IMR-90 (cell line): ENCODE results near the gene ARPIN. TPM values are rescaled to one million over a fixed set of nuclear protein-coding genes. Genes with fewer than 3 reads are reported as not detected.
A peak's percentile ranks its signal among the peaks of the same experiment; 100 is the strongest.

Source experiments
- ATAC-seq: fragments of 200-7000 bp; cut with Tn5 transposase; 2 replicates; pipeline ENCODE4 v1.9.1; 2020; ENCODE audit warnings: low read depth, mild to moderate bottlenecking, moderate library complexity
- BruUV-seq: library from RNA; stranded (reverse); fragments of 400-500 nt; replicated peaks from 2 replicates; lab custom pipeline; 2021; lab: Mats Ljungman, UMichigan
- CTCF ChIA-PET: fragments of 300-600 bp; formaldehyde crosslinking; extraction: SDS; loops from one replicate; lab custom pipeline; 2021; ENCODE audit warnings: antibody characterized with exemption; lab: Yijun Ruan, JAX
- POLR2A ChIA-PET: fragments of 300-600 bp; sonication (Branson Sonifier 250); formaldehyde crosslinking; loops from one replicate; lab custom pipeline; 2022; ENCODE audit warnings: antibody characterized with exemption; ENCODE audit not compliant: unreplicated experiment; lab: Charles Lee
- DNase-seq: peaks from one replicate; pipeline ENCODE4 v3.0.0; 2013
- H2AFZ ChIP-seq: replicated peaks from 2 replicates; pipeline ENCODE3; 2013; ENCODE audit warnings: low read length, mild to moderate bottlenecking; ENCODE audit not compliant: poor library complexity
- H2AK5ac ChIP-seq: 2 replicates; pipeline ENCODE4 v1.6.1; 2013; ENCODE audit warnings: low read depth, low read length, inconsistent platforms
- H2AK9ac ChIP-seq: replicated peaks from 2 replicates; pipeline ENCODE3; 2013; ENCODE audit warnings: mild to moderate bottlenecking, low read depth, low read length, moderate library complexity; ENCODE audit not compliant: poor library complexity
- H2BK120ac ChIP-seq: 2 replicates; pipeline ENCODE4 v1.6.1; 2013; ENCODE audit warnings: low read depth, low read length, inconsistent platforms
- H2BK15ac ChIP-seq: 3 replicates; pipeline ENCODE4 v1.6.1; 2013; ENCODE audit warnings: low read depth, low read length, inconsistent platforms
- H2BK20ac ChIP-seq: 2 replicates; pipeline ENCODE4 v1.6.1; 2013; ENCODE audit warnings: low read depth, mild to moderate bottlenecking, inconsistent platforms, low read length, moderate library complexity
- H2BK5ac ChIP-seq: 2 replicates; pipeline ENCODE4 v1.6.1; 2013; ENCODE audit warnings: mild to moderate bottlenecking, low read depth, low read length, inconsistent platforms; ENCODE audit not compliant: poor library complexity, severe bottlenecking
- H3K14ac ChIP-seq: replicated peaks from 2 replicates; pipeline ENCODE4 v1.6.1; 2013; ENCODE audit warnings: low read depth, low read length, inconsistent platforms
- H3K18ac ChIP-seq: 2 replicates; pipeline ENCODE4 v1.6.1; 2013; ENCODE audit warnings: low read depth, low read length, control low read depth
- H3K23ac ChIP-seq: 2 replicates; pipeline ENCODE4 v1.6.1; 2013; ENCODE audit warnings: low read depth, low read length, inconsistent platforms
- H3K27ac ChIP-seq: 2 replicates; pipeline ENCODE4 v1.5.1; 2013; ENCODE audit warnings: mild to moderate bottlenecking, control low read depth, low read length; ENCODE audit not compliant: insufficient read depth
- H3K27me3 ChIP-seq: 2 replicates; pipeline ENCODE4 v1.6.1; 2013; ENCODE audit warnings: low read length; ENCODE audit not compliant: control insufficient read depth, insufficient read depth
- H3K36me3 ChIP-seq: 2 replicates; pipeline ENCODE4 v1.6.1; 2013; ENCODE audit warnings: low read length, mixed read lengths; ENCODE audit not compliant: control insufficient read depth, insufficient read depth
- H3K4ac ChIP-seq: 2 replicates; pipeline ENCODE4 v1.6.1; 2013; ENCODE audit warnings: low read depth, low read length, inconsistent platforms
- H3K4me1 ChIP-seq: 2 replicates; pipeline ENCODE4 v1.6.1; 2013; ENCODE audit warnings: low read length, mixed read lengths; ENCODE audit not compliant: control insufficient read depth, insufficient read depth
- H3K4me2 ChIP-seq: 2 replicates; pipeline ENCODE4 v1.6.1; 2013; ENCODE audit warnings: low read depth, mild to moderate bottlenecking, control low read depth, low read length, moderate library complexity
- H3K4me3 ChIP-seq: 2 replicates; pipeline ENCODE4 v1.5.1; 2013; ENCODE audit warnings: low read depth, mild to moderate bottlenecking, control low read depth, low read length, moderate library complexity; ENCODE audit not compliant: insufficient read depth
- H3K56ac ChIP-seq: 2 replicates; pipeline ENCODE4 v1.6.1; 2013; ENCODE audit warnings: low read length, inconsistent platforms; ENCODE audit not compliant: insufficient read depth; ENCODE audit errors: extremely low read depth
- H3K79me1 ChIP-seq, 2 experiments: 2 replicates each; pipeline ENCODE4 v1.6.1; 2013; ENCODE audit warnings: low read length in 2 of 2, inconsistent platforms in 1 of 2, low read depth in 1 of 2
- H3K9ac ChIP-seq: 2 replicates; pipeline ENCODE4 v1.6.1; 2013; ENCODE audit warnings: low read depth, low read length, control low read depth
- H3K9me1 ChIP-seq: 2 replicates; pipeline ENCODE4 v1.6.1; 2013; ENCODE audit warnings: low read length, inconsistent platforms; ENCODE audit not compliant: insufficient read depth
- H3K9me3 ChIP-seq: 2 replicates; pipeline ENCODE4 v1.6.1; 2013; ENCODE audit warnings: low read length; ENCODE audit not compliant: control insufficient read depth, insufficient read depth
- H4K20me1 ChIP-seq: 2 replicates; pipeline ENCODE4 v1.6.1; 2013; ENCODE audit warnings: low read length, inconsistent platforms; ENCODE audit not compliant: insufficient read depth
- H4K5ac ChIP-seq: 2 replicates; pipeline ENCODE4 v1.6.1; 2013; ENCODE audit warnings: mild to moderate bottlenecking, low read depth, low read length, control low read depth
- H4K8ac ChIP-seq, 2 experiments: 2 replicates each; pipeline ENCODE4 v1.6.1; 2013; ENCODE audit warnings: low read depth in 2 of 2, low read length in 2 of 2, control low read depth in 1 of 2, inconsistent platforms in 1 of 2
- H4K91ac ChIP-seq: 2 replicates; pipeline ENCODE4 v1.6.1; 2013; ENCODE audit warnings: low read depth, low read length, inconsistent platforms; ENCODE audit not compliant: insufficient read depth
- BHLHE40 ChIP-seq: fragments of 150-350 bp; IDR thresholded peaks from 2 replicates; pipeline ENCODE4 v1.6.1; 2016; ENCODE audit warnings: mild to moderate bottlenecking, low read depth, low read length
- CEBPB ChIP-seq: IDR thresholded peaks from 2 replicates; pipeline ENCODE4 v1.6.1; 2012; ENCODE audit warnings: low read depth, low read length, improper control_type of control experiment
- CHD1 ChIP-seq: IDR thresholded peaks from 2 replicates; pipeline ENCODE4 v1.6.1; 2012; ENCODE audit warnings: low read depth, low read length, improper control_type of control experiment
- CTCF ChIP-seq: conservative IDR thresholded peaks from 2 replicates; pipeline ENCODE4 v1.5.1; 2012; ENCODE audit warnings: mild to moderate bottlenecking, low read depth, low read length, improper control_type of control experiment
- ELK1 ChIP-seq: fragments of 150-350 bp; IDR thresholded peaks from 2 replicates; pipeline ENCODE4 v1.6.1; 2016; ENCODE audit warnings: low read depth, mild to moderate bottlenecking, low read length, moderate library complexity, borderline replicate concordance
- FOS ChIP-seq: fragments of 150-350 bp; IDR thresholded peaks from 2 replicates; pipeline ENCODE4 v1.6.1; 2016; ENCODE audit warnings: low read depth, low read length
- MAZ ChIP-seq: IDR thresholded peaks from 2 replicates; pipeline ENCODE4 v1.6.1; 2012; ENCODE audit warnings: low read depth, mild to moderate bottlenecking, low read length, improper control_type of control experiment, moderate library complexity, borderline replicate concordance
- MXI1 ChIP-seq: IDR thresholded peaks from 2 replicates; pipeline ENCODE4 v1.6.1; 2012; ENCODE audit warnings: low read depth, mild to moderate bottlenecking, low read length, moderate library complexity, borderline replicate concordance
- NFE2L2 ChIP-seq: fragments of 150-350 bp; IDR thresholded peaks from 2 replicates; pipeline ENCODE4 v1.6.1; 2016; ENCODE audit warnings: low read depth, mild to moderate bottlenecking, low read length
- RAD21 ChIP-seq: IDR thresholded peaks from 2 replicates; pipeline ENCODE4 v1.6.1; 2012; ENCODE audit warnings: low read length, improper control_type of control experiment
- RCOR1 ChIP-seq: IDR thresholded peaks from 2 replicates; pipeline ENCODE4 v1.6.1; 2012; ENCODE audit warnings: mild to moderate bottlenecking, low read length, improper control_type of control experiment; ENCODE audit not compliant: insufficient replicate concordance
- RFX5 ChIP-seq: IDR thresholded peaks from 2 replicates; pipeline ENCODE4 v1.8.0; 2012; ENCODE audit warnings: low read depth, mild to moderate bottlenecking, low read length, moderate library complexity
- SMC3 ChIP-seq: fragments of 150-350 bp; IDR thresholded peaks from 2 replicates; pipeline ENCODE4 v1.6.1; 2016; ENCODE audit warnings: low read depth, mild to moderate bottlenecking, antibody characterized with exemption, low read length, moderate library complexity
- USF2 ChIP-seq: fragments of 150-350 bp; IDR thresholded peaks from 2 replicates; pipeline ENCODE4 v1.6.1; 2017; ENCODE audit warnings: mild to moderate bottlenecking, antibody characterized with exemption, low read length, low read depth
- WGBS, 2 experiments: methylation state at CpG; one replicate each; pipeline versions ENCODE4 v1.1.5 to v1.1.7; 2013; ENCODE audit warnings: missing lambda C conversion rate in 2 of 2; ENCODE audit not compliant: insufficient read length in 1 of 2; ENCODE audit errors: extremely low coverage in 2 of 2; 5-methylcytosine and 5-hydroxymethylcytosine counted together
- dilution Hi-C: fragments of 300-500 bp; cut with HindIII; formaldehyde crosslinking; loops from one replicate; pipeline ENCODE4 v1.14.3; 2018; ENCODE audit warnings: low sequenced_read_pairs; ENCODE audit not compliant: unreplicated experiment
- in situ Hi-C: fragments of 300-500 bp; cut with MboI; formaldehyde crosslinking; loops from 3 replicates; pipeline ENCODE4 v1.14.3; 2019; ENCODE audit warnings: low sequenced_read_pairs, inconsistent platforms, mixed read lengths
- intact Hi-C: fragments of 100-400 bp; cut with micrococcal nuclease; formaldehyde crosslinking; loops from 2 replicates; pipeline ENCODE4 v1.10.0; 2022
- polyA plus RNA-seq, 3 experiments: library from polyadenylated mRNA; depleted of rRNA; stranded (reverse); fragments of >200 nt; gene quantifications; 2 replicates each; pipeline ENCODE4 v1.2.3, GENCODE V29; 2012; ENCODE audit warnings: low replicate concordance in 1 of 3
- total RNA-seq: library from RNA; depleted of rRNA; stranded (reverse); fragments of >200 nt; gene quantifications from 2 replicates; pipeline ENCODE4 v1.2.3, GENCODE V29; 2012

Gene ARPIN
- total and polyA plus RNA-seq, 2 of the 4 experiments (the other 2 are of a cell fraction), result 3.9 to 8.8 TPM

- no peak overlapping the region for H2AK9ac ChIP-seq
- no peak overlapping the region for H4K91ac ChIP-seq
- H3K14ac ChIP-seq, result no peak overlapping the region
- H3K18ac ChIP-seq, result no peak overlapping the region
- peaks cover 14% of the 10 kb centered on the region for H3K36me3 ChIP-seq
- peak overlapping the region; percentile 46 for H2AFZ ChIP-seq
- H3K9me1 ChIP-seq, result 0 out of 2 replicates have a peak, but pooled peaks cover 3% of the 10 kb centered on the region
- in situ Hi-C loops, result loop anchor here (5.0 kb wide), 1 partner anchor 118 kb away; no protein-coding TSS in a partner anchor
- dilution Hi-C loops, result loop anchor here (25.0 kb wide), 1 partner anchor 113 kb away; the partner anchor contains the start of gene MESP1
- H4K20me1 ChIP-seq, result no peaks in the 10 kb centered on the region
- H3K27ac ChIP-seq, result no peak overlapping the region
- H3K9me3 ChIP-seq, result no peaks in the 10 kb centered on the region
- H2BK20ac ChIP-seq, result no peak overlapping the region
- no peak overlapping the region for H4K5ac ChIP-seq
- ATAC-seq, result peak; percentile 99
- no peak overlapping the region for H3K4me3 ChIP-seq
- H3K4ac ChIP-seq, result no peak overlapping the region
- no peak overlapping the region for H2BK15ac ChIP-seq
- no peaks in the 10 kb centered on the region for H3K4me1 ChIP-seq
- intact Hi-C loops, result loop anchor here (1.0 to 2.0 kb wide), 3 partner anchors 60 to 135 kb away; partner anchors contain the start of gene ANPEP
- BruUV-seq, result no TSS peak
- H3K56ac ChIP-seq, result no peak overlapping the region
- no peak overlapping the region for H2BK5ac ChIP-seq
- DNase-seq, result peak; percentile 66
- H3K9ac ChIP-seq, result no peak overlapping the region
- no peak overlapping the region for H3K23ac ChIP-seq
- CTCF ChIA-PET, result interaction anchor here (0.6 to 4.3 kb wide), 24 partner anchors 10 to 159 kb away, joined by 3 to 59 read pairs (median 4); partner anchors contain the start of gene MESP1
- POLR2A ChIA-PET, result no interaction called here
- no peak overlapping the region for H3K4me2 ChIP-seq
- 0% methylated on average over 6 of the region's 10 CpGs; no CpG with 5 or more reads in 1 of the 2 experiments for WGBS, 2 experiments
- no peak overlapping the region for H2AK5ac ChIP-seq
- H4K8ac ChIP-seq, result no peak overlapping the region
- peaks cover 0 to 11% of the 10 kb centered on the region in 2 experiments; a peak in 1 of 4 replicates for H3K79me1 ChIP-seq
- no peak overlapping the region for H2BK120ac ChIP-seq
- H3K27me3 ChIP-seq, result no peaks in the 10 kb centered on the region
- no peak for TF ChIP-seq ELK1
- peak; percentile 67; the same call in 1 of the 2 replicates for TF ChIP-seq BHLHE40
- peak; percentile 38; the same call in 1 of the 2 replicates for TF ChIP-seq USF2
- no peak for TF ChIP-seq RFX5
- TF ChIP-seq FOS, result no peak
- no peak for TF ChIP-seq RCOR1
- TF ChIP-seq NFE2L2, result no peak
- TF ChIP-seq CHD1, result no peak
- peak; percentile 98 for TF ChIP-seq SMC3
- TF ChIP-seq MAZ, result no peak; the same call in 1 of the 2 replicates
- TF ChIP-seq CEBPB, result no peak
- TF ChIP-seq RAD21, result peak; percentile 91
- peak; percentile 90 for TF ChIP-seq CTCF
- TF ChIP-seq MXI1, result peak; percentile 43; the same call in 1 of the 2 replicates
These were observed 37.7 kb downstream of the ARPIN start for GRCh38 chr15:89874926-89875564.
